H1 (cell line): ENCODE measurements around the gene BTRC. TPM values are rescaled to one million over a fixed set of nuclear protein-coding genes. Genes with fewer than 3 reads are reported as not detected.

Source experiments
- CTCF ChIA-PET: fragments of 300-600 bp; sonication (Branson Sonifier 250); formaldehyde crosslinking; loops from one replicate; lab custom pipeline; 2021; ENCODE audit not compliant: partially characterized antibody; lab: Charles Lee
- POLR2A ChIA-PET: fragments of 300-600 bp; sonication (Branson Sonifier 250); formaldehyde crosslinking; loops from one replicate; lab custom pipeline; 2021; ENCODE audit warnings: inconsistent platforms; ENCODE audit not compliant: partially characterized antibody; lab: Charles Lee
- DNase-seq, 2 experiments: peaks; one replicate each; pipeline versions ENCODE4 v3.0.0 to v3.0.0-alpha.2; 2010 to 2022; ENCODE audit warnings: low spot score in 2 of 2, low read depth in 1 of 2, mixed read lengths in 1 of 2
- FAIRE-seq: peaks from 2 replicates; lab custom pipeline; 2011; peaks lifted over from hg19 to GRCh38; lab: Jason Lieb, UNC
- H2AFZ ChIP-seq: 2 replicates; pipeline ENCODE4 v1.8.1; 2012; ENCODE audit warnings: low read length, inconsistent platforms
- H2AK5ac ChIP-seq: 2 replicates; pipeline ENCODE4 v1.6.1; 2013; ENCODE audit warnings: low read depth, low read length
- H2BK120ac ChIP-seq: replicated peaks from 2 replicates; pipeline ENCODE3; 2013; ENCODE audit warnings: low read depth, low read length, inconsistent platforms
- H2BK12ac ChIP-seq: 2 replicates; pipeline ENCODE4 v1.6.1; 2013; ENCODE audit warnings: low read depth, low read length
- H2BK15ac ChIP-seq: 2 replicates; pipeline ENCODE4 v1.6.1; 2013; ENCODE audit warnings: low read length
- H2BK20ac ChIP-seq: 2 replicates; pipeline ENCODE4 v1.6.1; 2013; ENCODE audit warnings: low read length
- H2BK5ac ChIP-seq: 2 replicates; pipeline ENCODE4 v1.6.1; 2013; ENCODE audit warnings: low read depth, low read length
- H3K14ac ChIP-seq: 2 replicates; pipeline ENCODE4 v1.6.1; 2013; ENCODE audit warnings: inconsistent platforms; ENCODE audit not compliant: insufficient read length
- H3K18ac ChIP-seq: 2 replicates; pipeline ENCODE4 v1.6.1; 2013; ENCODE audit warnings: low read length; ENCODE audit errors: extremely low read depth
- H3K23ac ChIP-seq: 2 replicates; pipeline ENCODE4 v1.6.1; 2013; ENCODE audit warnings: inconsistent platforms; ENCODE audit not compliant: insufficient read length
- H3K23me2 ChIP-seq: 2 replicates; pipeline ENCODE4 v1.6.1; 2013; ENCODE audit warnings: low read depth, low read length
- H3K27ac ChIP-seq: 2 replicates; pipeline ENCODE4 v1.6.1; 2011; ENCODE audit warnings: low read depth, low read length, inconsistent platforms
- H3K27me3 ChIP-seq, 4 experiments: replicated peaks in 1 of 4; 1 replicate in 1 of 4; 2 replicates in 3 of 4; pipeline versions ENCODE4 v1.6.1 to v1.8.1; 2011 to 2013; ENCODE audit warnings: low read length in 3 of 4, mild to moderate bottlenecking in 3 of 4, inconsistent platforms in 2 of 4, mixed read lengths in 2 of 4, moderate library complexity in 1 of 4; ENCODE audit not compliant: control insufficient read depth in 3 of 4, insufficient read depth in 3 of 4; ENCODE audit errors: extremely low read depth in 1 of 4
- H3K36me3 ChIP-seq, 4 experiments: 2 replicates each; pipeline versions ENCODE4 v1.6.1 to v1.8.1; 2011 to 2013; ENCODE audit warnings: mild to moderate bottlenecking in 4 of 4, low read length in 3 of 4, moderate library complexity in 2 of 4, control low read depth in 1 of 4, inconsistent platforms in 1 of 4; ENCODE audit not compliant: insufficient read depth in 4 of 4, control insufficient read depth in 2 of 4
- H3K4ac ChIP-seq: replicated peaks from 2 replicates; pipeline ENCODE3; 2013; ENCODE audit warnings: low read length, low read depth, mixed read lengths, inconsistent platforms; ENCODE audit not compliant: insufficient read length
- H3K4me1 ChIP-seq, 4 experiments: replicated peaks in 1 of 4; 1 replicate in 1 of 4; 2 replicates in 3 of 4; pipeline versions ENCODE4 v1.6.1 to v1.8.1; 2011 to 2013; ENCODE audit warnings: low read length in 3 of 4, inconsistent platforms in 2 of 4, mixed read lengths in 1 of 4; ENCODE audit not compliant: insufficient read depth in 4 of 4, control insufficient read depth in 3 of 4
- H3K4me2 ChIP-seq, 2 experiments: 2 replicates each; pipeline versions ENCODE4 v1.6.1 to v1.8.1; 2011 to 2013; ENCODE audit warnings: low read depth in 2 of 2, low read length in 2 of 2, control low read depth in 1 of 2, inconsistent platforms in 1 of 2, mild to moderate bottlenecking in 1 of 2; ENCODE audit not compliant: insufficient read depth in 1 of 2
- H3K4me3 ChIP-seq, 4 experiments: fragments of 200-600, 300-600 bp in 1 of 4; sonication (generic), shearing (Covaris generic), sonication (Bioruptor Twin) in 1 of 4; 2 replicates each; pipeline versions ENCODE4 v1.5.1 to v1.8.1; 2011 to 2016; ENCODE audit warnings: low read length in 4 of 4, low read depth in 3 of 4, control low read depth in 2 of 4, inconsistent platforms in 2 of 4, mild to moderate bottlenecking in 2 of 4, mixed read lengths in 1 of 4, moderate library complexity in 1 of 4; ENCODE audit not compliant: insufficient read depth in 2 of 4; ENCODE audit errors: extremely low read depth in 1 of 4
- H3K56ac ChIP-seq: replicated peaks from 2 replicates; pipeline ENCODE3; 2013; ENCODE audit warnings: low read depth, mild to moderate bottlenecking, mixed read lengths, low read length, inconsistent platforms; ENCODE audit not compliant: insufficient read length
- H3K79me1 ChIP-seq: 2 replicates; pipeline ENCODE4 v1.6.1; 2013; ENCODE audit warnings: low read depth, low read length, control low read depth
- H3K79me2 ChIP-seq, 2 experiments: 2 replicates each; pipeline versions ENCODE4 v1.6.1 to v1.8.1; 2012 to 2013; ENCODE audit warnings: low read length in 2 of 2, mild to moderate bottlenecking in 2 of 2, inconsistent platforms in 1 of 2; ENCODE audit not compliant: insufficient read depth in 2 of 2, control insufficient read depth in 1 of 2
- H3K9ac ChIP-seq, 4 experiments: replicated peaks in 1 of 4; 1 replicate in 1 of 4; 2 replicates in 3 of 4; pipeline versions ENCODE4 v1.6.1 to v1.8.1; 2011 to 2013; ENCODE audit warnings: low read depth in 3 of 4, low read length in 3 of 4, control low read depth in 2 of 4, mild to moderate bottlenecking in 2 of 4, moderate library complexity in 2 of 4, inconsistent platforms in 1 of 4; ENCODE audit errors: extremely low read depth in 1 of 4
- H3K9me3 ChIP-seq, 2 experiments: 2 replicates each; pipeline versions ENCODE4 v1.6.1 to v1.8.1; 2012 to 2013; ENCODE audit warnings: mild to moderate bottlenecking in 2 of 2, moderate library complexity in 2 of 2, control low read depth in 1 of 2, inconsistent platforms in 1 of 2, low read depth in 1 of 2, low read length in 1 of 2, mixed read lengths in 1 of 2; ENCODE audit not compliant: insufficient read depth in 2 of 2
- H4K20me1 ChIP-seq, 2 experiments: replicated peaks in 1 of 2; 2 replicates each; pipeline versions ENCODE3 to v1.8.1; 2011 to 2013; ENCODE audit warnings: inconsistent platforms in 2 of 2, low read length in 2 of 2, mild to moderate bottlenecking in 1 of 2; ENCODE audit not compliant: insufficient read depth in 2 of 2, control insufficient read depth in 1 of 2
- H4K5ac ChIP-seq: 2 replicates; pipeline ENCODE4 v1.6.1; 2013; ENCODE audit warnings: low read length, low read depth, mixed read lengths, inconsistent platforms; ENCODE audit not compliant: insufficient read length
- H4K8ac ChIP-seq: 2 replicates; pipeline ENCODE4 v1.8.0; 2013; ENCODE audit warnings: mild to moderate bottlenecking, moderate library complexity, low read length, inconsistent platforms; ENCODE audit not compliant: insufficient read depth; ENCODE audit errors: extremely low read depth
- H4K91ac ChIP-seq: replicated peaks from 2 replicates; pipeline ENCODE3; 2013; ENCODE audit warnings: low read length, mixed read lengths, inconsistent platforms; ENCODE audit not compliant: insufficient read length
- BACH1 ChIP-seq: IDR thresholded peaks from 2 replicates; pipeline ENCODE4 v1.6.1; 2012; ENCODE audit warnings: low read length, improper control_type of control experiment
- GABPA ChIP-seq: IDR thresholded peaks from 2 replicates; pipeline ENCODE4 v1.6.1; 2011; ENCODE audit warnings: mild to moderate bottlenecking, low read length, moderate library complexity, borderline replicate concordance; ENCODE audit not compliant: insufficient read depth
- NRF1 ChIP-seq: IDR thresholded peaks from 2 replicates; pipeline ENCODE4 v1.6.1; 2011; ENCODE audit warnings: mild to moderate bottlenecking, low read depth, low read length, improper control_type of control experiment
- SIN3A ChIP-seq, 2 experiments: IDR thresholded peaks in 1 of 2; conservative IDR thresholded peaks in 1 of 2; 2 replicates each; pipeline ENCODE4 v1.6.1; 2011 to 2012; ENCODE audit warnings: low read length in 2 of 2, improper control_type of control experiment in 1 of 2, low read depth in 1 of 2, mild to moderate bottlenecking in 1 of 2
- YY1 ChIP-seq: IDR thresholded peaks from 2 replicates; pipeline ENCODE4 v1.6.1; 2011; ENCODE audit warnings: low read depth, mild to moderate bottlenecking, low read length
- WGBS, 2 experiments: shearing (Covaris generic) in 1 of 2; methylation state at CpG; one replicate each; pipeline versions ENCODE4 v1.1.6 to v1.1.7; 2013 to 2015; ENCODE audit warnings: low lambda C conversion rate in 2 of 2, mixed read lengths in 2 of 2, inconsistent platforms in 1 of 2, low coverage in 1 of 2, missing lambda C conversion rate in 1 of 2; ENCODE audit not compliant: insufficient replicate concordance in 2 of 2, insufficient coverage in 1 of 2, insufficient read length in 1 of 2; ENCODE audit errors: extremely low coverage in 1 of 2, missing lambda C conversion rate in 1 of 2; 5-methylcytosine and 5-hydroxymethylcytosine counted together
- polyA plus RNA-seq, 7 experiments: library from polyadenylated mRNA; depleted of rRNA in 3 of 7; stranded (reverse) in 5 of 7; unstranded in 2 of 7; fragments of >200 nt in 5 of 7; fragments of 200-250 nt in 2 of 7; gene quantifications; 1 replicate in 5 of 7; 2 replicates in 1 of 7; 4 replicates in 1 of 7; pipeline versions ENCODE4 v1.2.1 to v1.2.3, GENCODE V29; 2011 to 2013; ENCODE audit warnings: missing spikeins in 2 of 7, mixed read lengths in 2 of 7
- total RNA-seq: library from RNA; stranded (reverse); fragmentation: NEBNext Ultra II Directional; extraction: Animal tissue kit (Norgen Biotek cat#: 25700); gene quantifications from 2 replicates; pipeline ENCODE4 v1.2.1, GENCODE V29; 2021

Gene BTRC
- total and polyA plus RNA-seq, 2 of the 8 experiments (the other 6 are each of a cell fraction or from before 2014, with no cell fraction given): 9.9 to 24.7 TPM

DNA sequence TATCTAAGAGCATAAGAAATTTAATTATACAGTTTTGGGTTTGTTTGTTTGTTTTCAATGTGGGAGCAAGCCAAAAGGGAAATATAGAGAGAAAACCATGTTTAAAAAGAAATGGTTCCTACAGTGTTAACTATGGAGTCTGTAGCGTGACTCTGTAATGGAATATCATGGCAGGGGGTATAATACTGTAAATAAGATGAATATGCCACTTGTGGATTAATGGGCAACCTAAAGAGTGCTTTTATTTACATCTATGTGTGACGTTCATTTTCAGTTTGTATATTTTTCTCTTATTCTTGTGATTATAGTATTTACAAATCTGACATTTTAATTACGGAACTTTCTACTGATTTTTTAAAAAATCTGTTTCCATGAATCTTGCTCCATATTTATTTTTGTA lies 138.2 kb downstream of the BTRC start:
- H4K8ac ChIP-seq: no peak overlapping the region
- peaks cover 0 to 8% (median 3%) of the 10 kb centered on the region in 4 experiments; a peak in 2 of 7 replicates for H3K4me1 ChIP-seq
- H2BK120ac ChIP-seq: no peak overlapping the region
- ChIA-PET CTCF (interaction anchor here (0.6 to 1.2 kb wide), 2 partner anchors 37 to 73 kb away, joined by 3 read pairs; no protein-coding TSS in a partner anchor), POLR2A (no interaction called here)
- no peak overlapping the region for H2BK5ac ChIP-seq
- H3K23ac ChIP-seq: no peak overlapping the region
- H4K5ac ChIP-seq: no peak overlapping the region
- H3K4ac ChIP-seq: no peak overlapping the region
- no peak for FAIRE-seq
- no peak overlapping the region for H2BK20ac ChIP-seq
- no peak overlapping the region for H2AK5ac ChIP-seq
- H3K23me2 ChIP-seq: no peaks in the 10 kb centered on the region
- DNase-seq: no peak
- no peak overlapping the region for H3K9ac ChIP-seq
- H3K14ac ChIP-seq: no peak overlapping the region
- H3K79me2 ChIP-seq: no peaks in the 10 kb centered on the region
- H3K4me2 ChIP-seq: no peak overlapping the region
- no peaks in the 10 kb centered on the region for H3K79me1 ChIP-seq
- H4K20me1 ChIP-seq: no peaks in the 10 kb centered on the region
- H3K18ac ChIP-seq: no peak overlapping the region
- no peaks in the 10 kb centered on the region for H3K9me3 ChIP-seq
- no peak overlapping the region for H2BK15ac ChIP-seq
- H2AFZ ChIP-seq: no peak overlapping the region
- H3K27me3 ChIP-seq: no peaks in the 10 kb centered on the region
- no peak overlapping the region for H3K4me3 ChIP-seq
- no peaks in the 10 kb centered on the region for H3K36me3 ChIP-seq
- no peak overlapping the region for H3K56ac ChIP-seq
- no peak overlapping the region for H3K27ac ChIP-seq
- TF ChIP-seq SIN3A (conservative IDR thresholded peaks at IDR 0.05 in 1 of 2, IDR thresholded peaks at IDR 0.05 in 1 of 2; ENCODE audit: low read depth in 1 of 2, low read length in 2 of 2): no peak
- TF ChIP-seq YY1: no peak
- no peak for TF ChIP-seq GABPA
- TF ChIP-seq BACH1: no peak
- TF ChIP-seq NRF1: no peak
- TF ChIP-seq, all 59 proteins: peak for 0
- Histone ChIP-seq H4K91ac (no peak overlapping the region), H2BK12ac (no peak overlapping the region)
- 83% methylated on average over 3 of the region's 3 CpGs; no CpG with 5 or more reads in 1 of the 2 experiments for WGBS, 2 experiments
